Endothelial cell of umbilical vein (primary cell): ENCODE measurements around the gene CNDP2. TPM values are rescaled to one million over a fixed set of nuclear protein-coding genes. Genes with fewer than 3 reads are reported as not detected.

Experiments used
- BruUV-seq: library from RNA; stranded (reverse); fragments of 400-500 nt; replicated peaks from 2 replicates; lab custom pipeline; 2021; lab: Mats Ljungman, UMichigan
- CTCF ChIA-PET: fragments of 300-600, 350-600 bp; sonication (Branson Sonifier 250); formaldehyde crosslinking; loops from one replicate; lab custom pipeline; 2021; ENCODE audit warnings: antibody characterized with exemption, inconsistent platforms; lab: Charles Lee
- POLR2A ChIA-PET: fragments of 300-600, 350-600 bp; sonication (Branson Sonifier 250); formaldehyde crosslinking; loops from one replicate; lab custom pipeline; 2021; ENCODE audit warnings: antibody characterized with exemption, inconsistent platforms; lab: Charles Lee
- DNase-seq: peaks from one replicate; pipeline ENCODE4 v3.0.0-alpha.2; 2011; ENCODE audit warnings: low read depth, low spot score
- FAIRE-seq: peaks from 2 replicates; lab custom pipeline; 2011; peaks lifted over from hg19 to GRCh38; lab: Jason Lieb, UNC
- H2AFZ ChIP-seq: 2 replicates; pipeline ENCODE4 v1.6.0; 2012; ENCODE audit warnings: low read depth, low read length, control low read depth, inconsistent platforms
- H3K27ac ChIP-seq: 2 replicates; pipeline ENCODE4 v1.5.1; 2011; ENCODE audit warnings: low read depth, mild to moderate bottlenecking, control low read depth, low read length, moderate library complexity; ENCODE audit not compliant: insufficient read depth
- H3K27me3 ChIP-seq, 2 experiments: 2 replicates each; pipeline versions ENCODE4 v1.6.0 to v1.6.1; 2011; ENCODE audit warnings: low read length in 2 of 2, mixed read lengths in 1 of 2; ENCODE audit not compliant: control insufficient read depth in 2 of 2, insufficient read depth in 2 of 2
- H3K36me3 ChIP-seq, 2 experiments: 2 replicates in 1 of 2; 3 replicates in 1 of 2; pipeline ENCODE4 v1.5.1; 2011; ENCODE audit warnings: low read length in 2 of 2, mild to moderate bottlenecking in 1 of 2, moderate library complexity in 1 of 2; ENCODE audit not compliant: control insufficient read depth in 2 of 2, insufficient read depth in 2 of 2; ENCODE audit errors: extremely low read depth in 1 of 2
- H3K4me1 ChIP-seq: 3 replicates; pipeline ENCODE4 v1.5.1; 2011; ENCODE audit warnings: mild to moderate bottlenecking, low read length; ENCODE audit not compliant: control insufficient read depth, insufficient read depth; ENCODE audit errors: extremely low read depth
- H3K4me2 ChIP-seq: 2 replicates; pipeline ENCODE4 v1.6.1; 2011; ENCODE audit warnings: low read length, control low read depth, mixed read lengths; ENCODE audit not compliant: insufficient read depth
- H3K4me3 ChIP-seq, 3 experiments: fragments of 200-600 bp in 1 of 3; sonication (generic), shearing (Covaris generic) in 1 of 3; replicated peaks in 1 of 3; 2 replicates each; pipeline ENCODE4 v1.5.1; 2011 to 2016; ENCODE audit warnings: control low read depth in 3 of 3, low read length in 3 of 3, mild to moderate bottlenecking in 2 of 3, inconsistent platforms in 1 of 3, low read depth in 1 of 3, moderate library complexity in 1 of 3; ENCODE audit not compliant: insufficient read depth in 1 of 3
- H3K79me2 ChIP-seq: 2 replicates; pipeline ENCODE4 v1.6.0; 2012; ENCODE audit warnings: low read length, inconsistent platforms; ENCODE audit not compliant: control insufficient read depth, insufficient read depth
- H3K9ac ChIP-seq: replicated peaks from 2 replicates; pipeline ENCODE3; 2011; ENCODE audit warnings: low read length, control low read depth; ENCODE audit not compliant: insufficient read depth; ENCODE audit errors: extremely low read depth
- H3K9me1 ChIP-seq: replicated peaks from 3 replicates; pipeline ENCODE4 v1.6.0; 2011; ENCODE audit warnings: mild to moderate bottlenecking, low read length; ENCODE audit not compliant: control insufficient read depth, insufficient read depth; ENCODE audit errors: extremely low read depth
- H3K9me3 ChIP-seq: replicated peaks from 2 replicates; pipeline ENCODE4 v1.5.1; 2012; ENCODE audit warnings: low read length, inconsistent platforms; ENCODE audit not compliant: control insufficient read depth, insufficient read depth
- H4K20me1 ChIP-seq: replicated peaks from 2 replicates; pipeline ENCODE3; 2011; ENCODE audit warnings: mild to moderate bottlenecking, low read length; ENCODE audit not compliant: control insufficient read depth, insufficient read depth; ENCODE audit errors: extremely low read depth
- GATA2 ChIP-seq: IDR thresholded peaks from 2 replicates; pipeline ENCODE4 v1.7.0; 2011; ENCODE audit warnings: low read depth, mild to moderate bottlenecking, moderate library complexity, mixed read lengths, low read length; ENCODE audit not compliant: insufficient read length, insufficient read depth
- JUN ChIP-seq: IDR thresholded peaks from 2 replicates; pipeline ENCODE4 v1.6.1; 2011; ENCODE audit warnings: borderline replicate concordance, low read depth; ENCODE audit not compliant: insufficient read length, insufficient read depth
- POLR2AphosphoS5 ChIP-seq: IDR thresholded peaks from 2 replicates; pipeline ENCODE4 v1.6.1; 2012; ENCODE audit warnings: low read depth, mild to moderate bottlenecking, control low read depth, low read length, moderate library complexity; ENCODE audit not compliant: insufficient read depth
- dilution Hi-C: fragments of 300-500 bp; cut with MboI; formaldehyde crosslinking; loops from one replicate; pipeline ENCODE4 v1.15.0; 2019; ENCODE audit warnings: low sequenced_read_pairs; ENCODE audit not compliant: extremely low pct_ligation_motif_present
- intact Hi-C: fragments of 100-400 bp; cut with micrococcal nuclease; formaldehyde crosslinking; loops from one replicate; pipeline ENCODE4 v1.10.0; 2022
- polyA plus RNA-seq, 4 experiments: library from polyadenylated mRNA; depleted of rRNA in 3 of 4; stranded (reverse) in 3 of 4; unstranded in 1 of 4; fragments of >200 nt; gene quantifications; 2 replicates each; pipeline versions ENCODE4 v1.2.1 to v1.2.3, GENCODE V29; 2011 to 2012; ENCODE audit warnings: missing spikeins in 1 of 4
- total RNA-seq: library from RNA; stranded (reverse); gene quantifications from 2 replicates; pipeline ENCODE4 v1.2.3, GENCODE V29; 2021

Gene CNDP2
- total and polyA plus RNA-seq, 2 donors (not counting 3 experiments of a cell fraction or from before 2014, with no cell fraction given): 52.9 to 123 TPM

- H3K79me2 ChIP-seq: no peaks in the 10 kb centered on the region
- FAIRE-seq (no peak), DNase-seq (no peak)
- no peaks in the 10 kb centered on the region for H3K9me1 ChIP-seq
- H3K36me3 ChIP-seq: peaks cover 7 to 42% of the 10 kb centered on the region in 2 experiments
- H3K4me1 ChIP-seq: no peaks in the 10 kb centered on the region
- no peak overlapping the region for H3K27ac ChIP-seq
- intact Hi-C loops (no loop called here), dilution Hi-C loops (no loop called here)
- no peak overlapping the region for H3K9ac ChIP-seq
- H3K9me3 ChIP-seq: no peaks in the 10 kb centered on the region
- no peak overlapping the region for H3K4me2 ChIP-seq
- H3K27me3 ChIP-seq: no peaks in the 10 kb centered on the region
- no peak overlapping the region for H2AFZ ChIP-seq
- TF ChIP-seq POLR2AphosphoS5: no peak
- TF ChIP-seq GATA2: no peak
- ChIA-PET CTCF (no interaction called here), POLR2A (no interaction called here)
- no TSS peak for BruUV-seq
- H3K4me3 ChIP-seq: no peak overlapping the region
- no peaks in the 10 kb centered on the region for H4K20me1 ChIP-seq
Measured at GRCh38 chr18:74513149-74513882, 17.2 kb downstream of the CNDP2 start.

GRCh38 chr18:74513883-74514205 is 17.7 kb downstream of the CNDP2 start:
- no peak for TF ChIP-seq JUN
- DNase-seq: no peak
- Histone ChIP-seq H3K27me3 (no peaks in the 10 kb centered on the region), H3K79me2 (no peaks in the 10 kb centered on the region), H3K4me3 (no peak overlapping the region), H4K20me1 (no peaks in the 10 kb centered on the region), H3K9me3 (no peaks in the 10 kb centered on the region), H3K9ac (no peak overlapping the region), H2AFZ (no peak overlapping the region), H3K4me1 (no peaks in the 10 kb centered on the region), H3K9me1 (no peaks in the 10 kb centered on the region), H3K27ac (no peak overlapping the region), H3K36me3 (peaks cover 7 to 40% of the 10 kb centered on the region in 2 experiments), H3K4me2 (no peak overlapping the region)
- CTCF ChIA-PET: no interaction called here
- FAIRE-seq: no peak
- POLR2A ChIA-PET: no interaction called here
- BruUV-seq: no TSS peak
- intact Hi-C loops: no loop called here
- dilution Hi-C loops: no loop called here
